GM18502 (cell line): Measurements from ENCODE around the gene USP20.

Experiments
- ATAC-seq: cut with Tn5 transposase; IDR thresholded peaks from one replicate; pipeline ENCODE4 v1.9.1; 2021; ENCODE audit warnings: mild to moderate bottlenecking; ENCODE audit not compliant: unreplicated experiment, poor library complexity

USP20 gene

DNA sequence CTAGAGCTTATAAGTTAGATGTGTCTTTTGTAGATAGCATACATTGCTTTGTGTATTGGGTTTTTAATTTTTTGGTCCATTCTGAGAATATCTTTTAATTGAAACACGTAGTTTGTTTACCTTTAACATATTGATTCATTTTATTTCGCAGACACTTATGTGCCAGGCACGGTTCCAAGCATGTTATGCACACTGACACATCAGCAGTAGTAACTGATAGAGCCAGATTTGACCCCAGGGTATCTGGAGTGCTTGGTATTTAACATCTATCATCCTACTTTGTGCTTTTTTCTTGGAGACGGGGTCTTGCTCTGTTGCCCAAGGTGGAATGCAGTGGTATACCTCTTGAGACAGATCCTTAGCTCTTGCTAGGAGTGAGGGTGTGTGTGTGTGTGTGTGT, 71.9 kb downstream of the USP20 start:
- no peak for ATAC-seq

DNA sequence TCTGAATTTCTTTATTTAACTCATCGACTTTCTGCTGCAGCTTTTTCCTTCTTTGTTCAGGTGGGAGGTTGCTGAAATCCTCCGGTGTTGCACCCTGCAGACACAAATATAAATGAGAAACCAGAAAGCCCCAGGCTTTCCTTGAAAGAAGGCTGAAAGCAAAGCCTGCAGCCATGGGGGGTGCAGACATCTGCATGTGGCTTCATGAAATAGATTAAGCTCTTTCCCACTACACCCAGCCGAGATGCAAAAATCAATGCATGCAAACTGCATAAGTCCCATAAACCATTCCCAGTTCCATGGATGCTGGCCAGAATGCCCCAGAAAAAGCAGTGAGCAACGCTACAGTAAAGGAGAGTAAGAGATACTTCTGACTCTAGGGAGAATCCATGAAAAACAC, 73.6 kb downstream of the USP20 start:
- ATAC-seq, result no peak

DNA sequence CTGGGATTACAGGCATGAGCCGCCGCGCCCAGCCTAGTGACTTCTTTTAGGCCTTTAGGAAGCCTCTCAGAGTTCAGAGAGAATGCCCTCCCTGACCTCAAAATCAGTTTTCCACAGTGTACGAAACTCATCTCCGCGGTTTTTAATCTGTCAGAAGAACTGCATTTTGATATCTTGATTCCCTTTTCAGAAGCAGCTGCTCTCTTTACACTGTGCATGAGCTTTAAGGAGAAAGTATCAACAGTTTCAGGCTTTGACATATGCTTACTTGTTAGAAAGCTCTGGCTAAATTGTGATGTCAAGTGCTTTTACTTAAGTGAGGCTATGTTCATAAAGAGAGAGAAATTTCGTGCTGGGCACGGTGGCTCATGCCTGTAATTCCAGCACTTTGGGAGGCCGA, 74.6 kb downstream of the USP20 start:
- no peak for ATAC-seq

DNA sequence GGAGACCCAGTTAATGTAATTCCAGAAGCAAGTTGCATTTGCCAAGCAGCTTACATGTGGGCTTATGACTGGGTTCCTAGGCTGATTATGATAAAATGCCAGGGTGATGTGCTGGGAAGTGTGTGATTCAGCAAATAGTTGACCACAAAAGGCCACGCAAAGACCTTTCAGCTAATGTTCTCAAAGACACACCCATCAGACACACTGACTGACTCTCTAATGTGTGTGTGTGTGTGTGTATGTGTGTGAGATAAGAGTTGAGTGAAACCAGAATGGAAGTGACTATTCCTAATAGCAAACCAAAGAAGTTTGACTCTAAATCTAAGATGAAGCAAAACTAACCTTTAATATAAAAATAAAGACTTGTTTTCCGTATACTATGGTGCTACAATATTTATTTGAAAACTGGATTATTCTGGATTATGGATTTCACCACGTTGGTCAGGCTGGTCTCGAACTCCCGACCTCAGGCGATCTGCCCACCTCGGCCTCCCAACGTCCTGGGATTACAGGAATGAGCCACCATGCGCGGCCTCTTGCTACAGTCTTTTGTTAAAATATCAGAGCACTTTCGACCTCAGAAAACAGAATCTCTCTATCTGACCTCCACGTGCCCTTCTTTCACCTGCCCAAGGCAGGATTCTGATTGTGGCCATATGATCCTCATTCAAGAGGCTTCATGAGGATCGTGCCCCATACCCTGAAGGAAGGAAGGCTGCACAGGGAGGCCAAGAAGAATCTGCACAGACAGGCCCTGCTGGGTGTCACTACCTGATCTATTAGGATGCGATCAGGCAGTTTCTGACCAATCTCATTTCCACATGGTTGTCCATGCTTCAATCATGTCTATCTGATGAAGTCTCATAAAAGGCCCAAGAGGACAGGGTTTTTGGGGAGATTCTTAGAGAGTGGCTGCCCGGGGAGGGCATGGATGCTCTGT, 75.6 kb downstream of the USP20 start:
- ATAC-seq, result no peak

DNA sequence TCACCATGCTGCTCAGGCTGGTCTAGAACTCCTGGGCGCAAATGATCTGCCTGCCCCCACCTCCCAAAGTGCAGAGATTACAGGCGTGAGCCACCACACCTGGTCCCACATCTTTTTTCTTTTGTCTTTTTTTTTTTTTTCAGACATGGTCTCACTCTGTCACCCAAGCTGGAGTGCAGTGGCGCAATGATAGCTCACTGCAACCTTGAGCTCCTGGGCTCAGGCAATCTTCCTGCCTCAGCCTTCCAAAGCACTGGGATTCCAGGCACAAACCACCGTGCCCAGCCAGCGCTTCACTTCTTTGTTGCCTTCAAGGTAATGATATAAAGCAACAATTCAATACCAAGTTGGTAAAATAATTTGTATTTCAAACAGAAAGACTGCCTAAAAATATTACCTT, 78.8 kb downstream of the USP20 start:
- ATAC-seq, result no peak

DNA sequence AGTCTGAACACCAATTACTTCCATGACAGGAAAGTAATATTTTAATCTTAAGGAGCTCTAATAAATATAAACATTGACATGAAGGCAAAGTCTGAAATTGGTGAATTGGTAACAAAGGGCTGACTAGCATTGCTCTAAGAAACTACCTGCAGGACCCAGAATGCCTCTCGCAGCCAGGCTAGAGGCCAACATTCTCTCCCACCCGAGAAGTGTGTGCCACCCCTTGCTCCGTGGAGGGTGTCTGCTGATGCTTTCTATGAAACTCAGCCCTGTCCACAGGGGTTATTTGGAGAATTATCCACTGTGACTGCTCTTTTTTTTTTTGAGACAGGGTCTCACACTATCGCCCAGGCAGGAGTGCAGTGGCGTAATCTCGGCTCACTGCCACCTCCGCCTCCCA, 81.4 kb downstream of the USP20 start:
- ATAC-seq, result no peak

DNA sequence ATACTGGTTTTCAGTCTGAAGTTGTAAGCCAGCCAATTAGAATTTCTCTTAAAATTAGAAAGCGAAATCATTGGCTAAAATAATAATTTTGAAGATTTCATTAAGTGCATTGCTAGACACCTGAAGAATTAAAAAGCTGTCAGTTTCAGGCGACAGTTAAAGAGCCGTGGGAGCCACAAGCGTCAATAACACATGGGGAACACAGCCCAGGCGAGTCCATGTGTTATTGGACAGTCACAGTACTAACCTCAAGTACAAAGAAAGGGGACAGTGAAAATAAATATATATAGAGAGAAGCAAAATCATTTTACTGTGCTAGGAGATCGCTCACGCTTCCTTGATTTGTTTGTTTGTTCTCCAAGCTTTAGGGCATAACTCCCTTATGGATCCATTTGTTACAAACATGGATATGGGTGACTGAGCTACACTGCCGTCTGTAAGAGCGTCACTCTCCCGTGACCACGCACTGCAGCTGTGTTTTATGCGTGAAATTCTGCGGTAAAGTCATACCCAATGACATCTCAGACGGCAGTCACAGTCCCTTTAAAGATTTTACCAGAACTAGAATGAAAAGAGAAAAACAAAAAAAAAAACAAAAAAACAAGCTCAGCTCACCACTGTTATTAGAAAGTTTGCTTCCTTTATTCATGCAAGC, 83.2 kb downstream of the USP20 start:
- ATAC-seq, result no peak

DNA sequence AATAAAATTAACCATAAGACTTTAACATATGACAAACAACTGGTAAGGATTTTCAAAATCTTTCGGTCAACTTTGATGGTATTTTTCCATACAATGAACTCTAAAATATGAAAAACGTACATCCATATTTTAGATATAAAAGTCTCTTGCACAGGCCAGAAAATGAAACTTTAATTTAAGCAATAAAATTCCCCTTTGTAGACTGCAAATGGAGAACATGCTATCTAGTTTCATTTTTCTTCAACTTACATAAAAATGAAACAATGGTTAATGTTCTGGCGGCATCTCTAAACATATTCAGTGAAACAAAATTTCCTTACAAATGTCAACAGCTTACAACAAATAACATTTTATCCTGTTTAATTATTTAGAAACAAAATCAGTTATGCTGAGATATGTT, 84.0 kb downstream of the USP20 start:
- no peak for ATAC-seq

DNA sequence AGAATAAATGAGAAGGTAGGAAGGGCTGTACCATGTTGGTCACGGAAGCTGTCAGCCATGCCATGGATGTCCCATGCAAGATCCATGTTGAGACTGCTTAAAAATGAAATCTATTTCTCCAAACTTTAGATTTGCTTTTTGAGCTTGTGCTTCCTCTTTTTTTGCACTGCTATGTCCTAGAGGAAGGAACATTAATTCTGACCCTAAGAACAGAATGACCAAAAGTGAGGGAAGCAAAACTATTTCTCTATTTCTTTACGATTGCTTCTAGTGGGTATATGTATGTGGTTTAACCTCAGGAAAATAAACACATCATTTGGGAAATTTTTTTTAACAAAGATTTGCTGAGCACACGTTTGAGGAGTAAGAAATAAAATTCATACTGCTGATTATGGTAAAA, 84.6 kb downstream of the USP20 start:
- no peak for ATAC-seq

DNA sequence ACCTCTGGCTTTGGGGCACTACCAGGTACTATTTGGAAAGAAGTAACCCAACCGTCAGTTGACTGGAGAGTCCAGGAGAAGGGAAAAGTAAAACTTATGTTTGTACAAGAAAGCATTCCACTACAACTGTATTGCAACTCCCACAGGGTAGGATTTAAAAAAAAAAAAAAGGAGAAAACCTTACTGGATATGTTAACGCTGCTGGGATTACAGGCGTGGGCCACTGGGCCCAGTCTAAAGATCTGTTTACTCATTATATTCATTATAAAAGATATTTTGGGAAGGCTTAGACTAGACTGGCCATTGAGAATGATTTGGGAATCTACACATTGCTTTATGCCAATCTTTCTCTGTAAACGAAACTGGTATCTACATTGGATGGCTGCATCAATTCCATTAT, 86.6 kb downstream of the USP20 start:
- ATAC-seq, result no peak

DNA sequence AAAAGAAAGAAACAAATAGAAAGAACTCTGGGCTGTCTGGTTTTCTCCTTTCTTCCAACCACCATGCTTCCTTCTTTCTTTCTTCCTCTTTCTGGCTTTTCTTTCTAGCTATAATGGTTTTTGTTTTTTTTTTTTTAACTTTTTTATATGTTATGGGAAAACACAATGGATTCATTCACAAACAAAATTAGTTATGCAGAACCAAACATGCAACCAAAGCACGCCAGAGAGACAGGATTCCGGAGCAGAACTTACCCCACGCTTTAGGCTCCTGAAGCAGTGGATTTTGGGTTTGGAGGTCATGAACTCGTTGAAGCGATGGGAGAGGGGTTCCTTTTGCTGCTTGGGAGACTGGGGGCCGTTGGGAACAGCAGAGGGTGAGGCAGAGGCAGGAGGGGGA, 88.3 kb downstream of the USP20 start:
- no peak for ATAC-seq

DNA sequence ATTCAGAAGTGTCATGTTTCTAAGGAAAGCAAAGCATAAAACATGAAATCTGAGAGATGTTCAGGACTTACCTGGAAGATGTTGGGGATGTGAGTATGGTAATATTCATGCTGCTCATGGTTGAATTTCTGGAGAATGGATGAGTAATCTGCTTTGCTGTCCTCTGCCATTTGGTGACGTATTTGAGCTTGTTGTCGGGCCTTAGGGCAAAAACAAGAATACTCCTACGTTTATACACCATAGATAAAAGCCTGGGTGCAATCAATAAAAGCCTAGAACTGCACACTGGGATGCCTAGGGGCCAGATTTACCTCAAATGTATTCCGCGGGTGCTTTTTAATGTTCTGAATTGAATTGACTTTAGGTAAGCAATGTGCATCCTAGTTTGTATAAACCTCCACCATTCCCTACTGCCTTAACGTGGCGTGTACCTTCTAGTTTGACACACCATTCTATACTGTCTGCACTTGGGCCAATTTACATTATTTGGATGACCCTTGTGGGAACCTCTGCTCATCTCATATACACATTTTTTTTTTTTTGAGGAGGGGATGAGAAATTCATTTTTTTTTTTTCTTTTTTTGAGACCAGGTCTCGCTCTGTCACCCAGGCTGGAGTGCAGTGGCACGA, 94.4 kb downstream of the USP20 start:
- no peak for ATAC-seq

DNA sequence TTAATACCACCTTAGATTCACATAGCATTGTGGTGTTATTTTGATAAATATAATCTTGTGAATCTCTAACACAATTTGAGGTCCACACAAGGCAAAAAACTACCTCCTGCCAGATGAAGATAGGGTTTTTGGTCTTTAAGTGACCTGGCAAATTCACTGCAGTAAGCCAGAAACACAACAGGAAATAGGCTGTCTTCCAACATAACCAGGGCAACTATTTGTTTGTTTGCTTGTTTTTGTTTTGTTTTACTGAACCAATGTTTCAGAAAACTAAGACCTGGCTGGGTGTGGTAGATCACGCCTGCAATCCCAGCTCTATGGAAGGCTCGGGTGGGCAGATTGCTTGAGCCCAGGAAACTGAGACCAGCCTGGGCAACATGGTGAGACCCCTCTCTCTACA, 95.5 kb downstream of the USP20 start:
- ATAC-seq, result no peak
